ENCODE measurements around the gene RPS6KB1. TPM values are rescaled to one million over a fixed set of nuclear protein-coding genes. Genes with fewer than 3 reads are reported as not detected.
"Not testable (repeated sequence)": the region's sequence is repeated elsewhere in the genome, so short reads cannot be mapped to it uniquely, and the experiment has no call there.

The RPS6KB1 gene
- total RNA-seq, 2 donors from 2014 or later: 27.0 to 29.3 TPM

- ATAC-seq: peak; percentile 52
- no peak for DNase-seq
- intact Hi-C loops (cut with DNase I, micrococcal nuclease): loop anchor here in 1 of 2 donors (5.0 kb wide), 1 partner anchor 123 kb away; no protein-coding TSS in a partner anchor
These were observed 21.4 kb downstream of the RPS6KB1 start for GRCh38 chr17:59914274-59914854.

DNA sequence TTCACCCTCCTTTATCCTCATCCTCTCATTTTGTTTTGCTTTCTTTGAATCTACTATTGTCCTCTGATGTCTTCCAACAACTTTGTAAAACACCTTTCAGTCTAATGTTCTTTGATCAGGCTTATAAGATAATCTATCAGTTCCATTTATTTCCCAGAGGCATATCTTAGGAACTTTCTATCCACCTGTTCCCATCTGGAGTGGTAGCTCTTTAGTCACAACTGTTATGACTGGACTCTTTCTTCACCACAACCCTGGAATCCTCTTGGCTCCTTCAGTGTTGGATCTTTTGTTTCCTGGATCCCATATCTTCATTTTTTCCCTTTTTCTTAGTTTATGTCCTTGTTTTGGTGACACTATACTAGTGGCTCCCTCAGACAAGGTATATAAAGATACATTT is 23.5 kb downstream of the RPS6KB1 start:
- no peak for DNase-seq
- ATAC-seq: no peak
- intact Hi-C loops (cut with DNase I, micrococcal nuclease): no loop called here

- DNase-seq; ATAC-seq; intact Hi-C loops (cut with DNase I, micrococcal nuclease): not testable (repeated sequence)
These were observed 27.7 kb downstream of the RPS6KB1 start for GRCh38 chr17:59920637-59921036.

- intact Hi-C loops (cut with DNase I, micrococcal nuclease); ATAC-seq; DNase-seq: not testable (repeated sequence)
These were observed 37.2 kb downstream of the RPS6KB1 start for GRCh38 chr17:59930121-59930520.

GRCh38 chr17:59930768-59931167 is 37.8 kb downstream of the RPS6KB1 start:
- intact Hi-C loops (cut with DNase I, micrococcal nuclease); DNase-seq; ATAC-seq: not testable (repeated sequence)

GRCh38 chr17:59933317-59933716 is 40.4 kb downstream of the RPS6KB1 start:
- intact Hi-C loops (cut with DNase I, micrococcal nuclease); DNase-seq; ATAC-seq: not testable (repeated sequence)

- ATAC-seq; DNase-seq; intact Hi-C loops (cut with DNase I, micrococcal nuclease): not testable (repeated sequence)
These were observed 47.8 kb downstream of the RPS6KB1 start for GRCh38 chr17:59940697-59941096.

GRCh38 chr17:59941131-59941530 is 48.2 kb downstream of the RPS6KB1 start:
- intact Hi-C loops (cut with DNase I, micrococcal nuclease): no loop called here
- ATAC-seq (no peak), DNase-seq (no peak)

DNA sequence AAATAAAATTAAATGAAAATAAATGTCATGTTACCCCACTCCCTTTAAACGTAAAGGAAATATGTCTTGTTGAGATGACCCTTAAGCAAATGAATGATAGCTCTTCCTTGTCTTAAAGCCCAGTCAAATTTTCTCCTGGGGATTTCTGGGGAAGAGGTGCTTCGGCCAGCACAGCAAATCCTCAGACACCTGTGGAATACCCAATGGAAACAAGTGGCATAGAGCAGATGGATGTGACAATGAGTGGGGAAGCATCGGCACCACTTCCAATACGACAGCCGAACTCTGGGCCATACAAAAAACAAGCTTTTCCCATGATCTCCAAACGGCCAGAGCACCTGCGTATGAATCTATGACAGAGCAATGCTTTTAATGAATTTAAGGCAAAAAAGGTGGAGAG is 53.5 kb downstream of the RPS6KB1 start:
- intact Hi-C loops (cut with DNase I, micrococcal nuclease); ATAC-seq; DNase-seq: not testable (repeated sequence)

DNA sequence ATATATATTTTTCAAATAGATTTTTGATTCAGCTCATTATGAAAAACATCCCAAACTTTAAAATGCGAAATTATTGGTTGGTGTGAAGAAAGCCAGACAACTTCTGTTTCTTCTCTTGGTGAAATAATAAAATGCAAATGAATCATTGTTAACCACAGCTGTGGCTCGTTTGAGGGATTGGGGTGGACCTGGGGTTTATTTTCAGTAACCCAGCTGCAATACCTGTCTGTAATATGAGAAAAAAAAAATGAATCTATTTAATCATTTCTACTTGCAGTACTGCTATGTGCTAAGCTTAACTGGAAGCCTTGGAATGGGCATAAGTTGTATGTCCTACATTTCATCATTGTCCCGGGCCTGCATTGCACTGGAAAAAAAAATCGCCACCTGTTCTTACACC is 54.4 kb downstream of the RPS6KB1 start:
- DNase-seq; intact Hi-C loops (cut with DNase I, micrococcal nuclease): not testable (repeated sequence)

GRCh38 chr17:59950049-59950448 is 57.1 kb downstream of the RPS6KB1 start:
- intact Hi-C loops (cut with DNase I, micrococcal nuclease): loop anchor here in 1 of 2 donors (10.0 kb wide), 1 partner anchor 105 kb away; no protein-coding TSS in a partner anchor
- ATAC-seq: no peak
- DNase-seq: no peak

More for the DNA sequence above, 54.4 kb downstream of the RPS6KB1 start:
- ATAC-seq: not testable (repeated sequence)

DNA sequence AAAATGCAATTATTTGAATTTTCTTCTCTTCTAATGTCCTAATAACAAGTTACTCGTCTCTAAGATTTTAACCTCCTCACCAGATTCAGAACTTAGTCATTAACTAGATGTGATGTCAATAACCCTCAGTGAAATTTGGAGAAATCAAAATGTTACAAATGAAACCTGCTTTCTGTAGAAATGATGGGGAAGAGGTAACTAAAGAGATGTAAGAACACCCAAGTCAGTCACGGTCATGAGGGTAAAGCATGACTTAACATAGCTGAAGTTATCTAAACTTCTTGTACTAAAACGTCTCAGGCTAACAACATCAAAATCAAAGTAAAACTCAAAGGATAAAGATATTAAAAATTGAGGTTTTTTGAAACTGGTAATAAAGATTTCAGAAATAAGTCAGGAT is 61.9 kb downstream of the RPS6KB1 start:
- DNase-seq: no peak
- ATAC-seq: no peak
- intact Hi-C loops (cut with DNase I, micrococcal nuclease): loop anchor here in 1 of 2 donors (10.0 kb wide), 1 partner anchor 100 kb away; no protein-coding TSS in a partner anchor

GRCh38 chr17:59959574-59959973 is 66.7 kb downstream of the RPS6KB1 start:
- not testable (repeated sequence) for ATAC-seq, DNase-seq
- intact Hi-C loops (cut with DNase I, micrococcal nuclease): loop anchor here in 1 of 2 donors (10.0 kb wide), 1 partner anchor 95 kb away; no protein-coding TSS in a partner anchor

- ATAC-seq (no peak), DNase-seq (no peak)
- intact Hi-C loops (cut with DNase I, micrococcal nuclease): no loop called here
These were observed 69.9 kb downstream of the RPS6KB1 start for GRCh38 chr17:59962739-59963318.

GRCh38 chr17:59963738-59964481 is 71.0 kb downstream of the RPS6KB1 start:
- intact Hi-C loops (cut with DNase I, micrococcal nuclease): no loop called here
- peak; percentile 31 to 59 for DNase-seq
- peak; percentile 57 for ATAC-seq

DNA sequence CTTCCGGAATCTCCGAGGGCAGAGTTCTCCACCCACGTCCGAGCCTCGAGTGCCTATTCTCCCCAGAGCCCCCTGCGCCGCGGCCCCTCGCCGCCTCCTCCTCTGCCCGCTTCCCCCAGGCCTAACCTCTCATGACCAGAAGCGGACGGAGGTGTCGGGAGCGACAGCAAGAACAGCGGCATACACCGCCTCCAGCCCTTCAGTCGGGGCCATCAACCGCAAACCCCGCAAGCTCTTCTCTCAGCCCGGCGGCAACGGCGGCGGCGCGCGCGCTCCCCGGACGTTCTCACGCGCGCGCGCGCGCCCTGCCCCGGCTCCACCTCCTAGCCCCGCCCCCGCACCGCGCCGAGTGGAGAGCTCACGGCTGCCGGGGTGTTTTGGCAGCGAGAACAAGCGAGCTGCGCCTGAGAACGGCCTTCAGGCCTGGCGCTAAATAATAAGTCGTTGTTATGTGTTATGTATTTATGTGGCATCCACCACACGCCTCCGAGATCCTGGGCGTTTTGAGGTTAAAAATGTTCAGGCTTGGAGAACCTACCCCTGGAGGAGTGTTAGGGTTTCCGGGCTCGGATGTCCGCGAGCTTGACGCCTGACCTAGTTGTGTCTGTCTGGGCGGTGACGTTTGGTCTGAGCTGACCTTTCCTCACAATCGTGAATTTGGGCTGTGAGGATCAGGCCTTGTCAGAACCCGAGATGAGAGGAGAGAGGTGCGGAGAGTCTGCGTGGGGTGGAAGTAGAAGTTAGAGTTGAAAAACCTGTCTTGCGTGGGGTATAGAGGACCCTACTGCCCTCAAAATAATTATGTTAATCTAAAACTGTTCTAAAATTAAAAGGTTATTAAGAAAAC is 71.8 kb downstream of the RPS6KB1 start, which contains the start of gene RNFT1:
Gene RNFT1, minus strand, starts transcription at position 259 of the 847 bp plus-strand sequence. Its CDS starts 77 bp downstream, at position 182.
- intact Hi-C loops (cut with DNase I, micrococcal nuclease): no loop called here
- DNase-seq: peak; percentile 84 to 97
- ATAC-seq: peak; percentile 97

- intact Hi-C loops (cut with DNase I, micrococcal nuclease); ATAC-seq; DNase-seq: not testable (repeated sequence)
These were observed 78.8 kb downstream of the RPS6KB1 start for GRCh38 chr17:59971771-59972170.

DNA sequence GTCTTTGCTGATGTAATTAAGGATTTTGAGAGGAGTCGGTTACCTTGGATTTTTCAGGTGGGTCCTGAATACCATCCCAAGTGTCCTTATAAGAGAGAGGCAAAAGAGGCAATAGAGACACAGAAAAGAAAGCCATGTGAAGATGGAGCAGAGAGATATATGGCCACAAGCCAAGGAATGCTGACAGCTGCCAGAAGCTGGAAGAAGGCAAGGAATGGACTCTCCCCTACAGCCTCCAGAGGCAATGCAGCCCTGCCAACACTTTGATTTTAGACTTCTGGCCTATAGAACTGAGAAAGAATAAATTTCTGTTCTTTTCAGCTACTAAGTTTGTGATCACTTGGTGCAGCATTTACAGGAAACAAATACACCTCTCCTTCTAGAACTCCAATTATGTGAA is 79.9 kb downstream of the RPS6KB1 start:
- ATAC-seq (no peak), DNase-seq (no peak)
- intact Hi-C loops (cut with DNase I, micrococcal nuclease): no loop called here
